HG03280 (cell line): Measurements from ENCODE around the gene MDFI.

Experiments used
- ATAC-seq: cut with Tn5 transposase; IDR thresholded peaks from one replicate; pipeline ENCODE4 v1.9.1; 2021; ENCODE audit warnings: mild to moderate bottlenecking, moderate library complexity; ENCODE audit not compliant: unreplicated experiment

The MDFI gene

DNA sequence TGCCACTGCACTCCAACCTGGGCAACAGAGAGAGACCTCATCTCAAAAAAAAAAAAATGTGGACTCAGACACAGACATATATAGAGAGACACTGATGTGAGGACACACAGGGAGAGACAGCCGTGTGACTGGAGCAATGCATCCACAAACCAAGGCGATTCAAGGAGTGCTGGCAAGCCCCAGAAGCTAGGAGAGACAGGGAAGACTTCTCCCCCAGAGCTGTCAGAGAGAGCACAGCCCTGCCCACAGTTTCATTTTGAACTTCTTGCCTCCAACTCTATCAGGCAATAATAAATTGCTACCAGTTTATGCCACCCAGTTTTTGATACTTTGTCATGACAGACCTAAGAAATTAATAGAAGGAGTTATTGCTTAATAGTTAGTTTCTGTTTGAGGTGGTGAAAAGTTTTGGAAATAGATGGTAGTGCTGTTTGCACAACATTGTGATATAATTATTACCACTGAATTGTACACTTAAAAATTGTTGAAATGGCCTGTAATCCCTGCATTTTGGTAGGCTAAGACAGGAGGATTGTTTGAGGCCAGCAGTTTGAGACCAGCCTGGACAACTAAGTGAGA is 5.1 kb upstream of the MDFI start:
- no peak for ATAC-seq

DNA sequence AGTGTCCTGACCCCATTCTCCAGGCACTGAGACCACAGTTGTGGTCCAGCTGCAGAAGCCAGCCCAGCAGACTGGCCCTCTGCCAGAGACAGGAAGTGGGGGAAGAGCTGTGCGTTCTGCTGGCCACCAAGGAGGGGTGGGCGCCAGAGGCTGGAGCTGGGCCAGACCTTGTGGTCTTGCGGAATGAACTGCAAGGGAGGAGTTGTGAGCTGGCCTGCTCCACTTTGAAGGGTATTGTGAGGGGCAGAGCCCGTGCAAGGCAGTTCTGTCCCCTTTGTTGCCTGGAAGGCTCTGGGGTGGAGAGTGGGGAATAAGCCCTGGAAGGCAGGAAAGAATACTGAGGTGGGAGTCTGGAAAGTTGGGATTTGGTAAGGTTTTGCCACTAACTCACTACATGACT is 3.6 kb upstream of the MDFI start:
- ATAC-seq: no peak

DNA sequence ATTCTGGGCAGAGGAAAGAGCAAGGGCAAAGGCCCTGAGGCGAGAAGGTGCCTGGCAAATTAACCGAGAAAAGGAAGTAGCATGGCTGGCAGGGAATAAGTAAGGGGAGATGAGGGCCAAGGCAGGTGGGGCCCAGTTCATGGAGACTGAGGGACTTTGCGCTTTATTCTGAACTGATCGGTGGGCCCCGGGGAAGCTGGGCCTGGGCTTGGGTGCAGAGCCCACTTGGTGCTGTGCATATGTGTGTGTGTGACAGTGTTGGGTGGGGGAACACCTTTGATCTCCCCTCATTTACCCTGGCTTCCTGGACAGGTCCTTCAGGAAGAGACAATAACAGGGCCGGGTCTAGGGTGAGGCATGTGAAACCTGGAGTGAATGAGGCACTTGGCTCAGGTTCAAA is 2.9 kb upstream of the MDFI start:
- no peak for ATAC-seq

DNA sequence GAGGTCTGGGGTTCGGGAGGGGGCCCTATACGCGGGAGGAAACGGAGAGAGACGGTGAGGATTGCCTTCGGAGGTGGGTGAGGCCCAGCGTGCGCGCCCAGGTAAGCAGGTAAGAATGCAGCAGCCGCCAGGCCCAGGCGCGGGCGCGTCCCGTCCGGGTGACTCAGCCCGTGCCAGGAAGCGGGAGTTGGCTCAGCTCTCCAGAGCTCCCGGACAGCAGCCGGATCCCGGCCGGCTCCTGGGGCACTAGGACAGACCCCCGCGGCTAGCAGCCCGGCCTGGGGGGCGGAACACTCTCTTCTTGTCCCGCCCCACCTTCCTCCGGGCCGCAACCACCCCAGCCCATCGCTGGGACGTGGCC is 1.5 kb upstream of the MDFI start:
- no peak for ATAC-seq

DNA sequence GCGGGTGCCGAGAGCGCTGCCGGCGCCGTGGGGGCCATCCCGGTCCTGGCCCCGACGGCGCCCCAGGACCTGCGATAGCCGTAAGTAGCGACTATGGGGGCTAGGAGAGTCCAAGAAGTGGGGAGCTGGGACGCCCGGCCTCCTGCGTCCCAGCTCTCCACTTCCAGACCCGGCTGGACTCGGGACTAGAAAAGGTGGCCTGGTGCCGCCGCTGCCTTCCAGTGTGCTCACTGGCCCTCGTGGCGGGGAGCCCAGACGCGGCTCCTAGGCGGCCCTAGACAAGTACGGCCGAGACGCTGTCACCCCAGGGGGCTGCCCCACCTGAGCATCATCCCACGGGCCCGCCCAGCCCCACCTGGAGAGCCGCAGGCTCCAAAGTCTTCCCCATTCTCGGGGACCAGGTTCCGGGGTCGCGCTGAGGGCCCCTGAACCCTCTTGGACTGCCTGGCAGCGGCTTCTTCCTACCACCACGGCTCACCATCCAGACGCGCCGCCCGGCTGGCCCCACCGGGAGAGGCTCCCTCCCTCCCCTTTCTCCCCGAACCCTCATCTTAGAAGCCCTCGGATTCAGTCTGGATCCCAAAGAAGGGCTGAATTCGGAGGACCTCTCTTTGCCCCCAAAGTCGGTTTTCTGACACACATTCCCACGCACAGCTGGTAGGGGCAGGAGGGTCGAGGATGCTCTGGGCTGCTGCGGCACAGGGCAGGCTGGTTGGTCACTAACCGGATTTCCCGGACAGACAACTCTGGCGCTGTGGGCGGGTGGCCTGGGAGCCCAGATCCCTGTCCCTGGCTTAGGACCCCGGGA is 870 bp upstream of the MDFI start:
- ATAC-seq: no peak

DNA sequence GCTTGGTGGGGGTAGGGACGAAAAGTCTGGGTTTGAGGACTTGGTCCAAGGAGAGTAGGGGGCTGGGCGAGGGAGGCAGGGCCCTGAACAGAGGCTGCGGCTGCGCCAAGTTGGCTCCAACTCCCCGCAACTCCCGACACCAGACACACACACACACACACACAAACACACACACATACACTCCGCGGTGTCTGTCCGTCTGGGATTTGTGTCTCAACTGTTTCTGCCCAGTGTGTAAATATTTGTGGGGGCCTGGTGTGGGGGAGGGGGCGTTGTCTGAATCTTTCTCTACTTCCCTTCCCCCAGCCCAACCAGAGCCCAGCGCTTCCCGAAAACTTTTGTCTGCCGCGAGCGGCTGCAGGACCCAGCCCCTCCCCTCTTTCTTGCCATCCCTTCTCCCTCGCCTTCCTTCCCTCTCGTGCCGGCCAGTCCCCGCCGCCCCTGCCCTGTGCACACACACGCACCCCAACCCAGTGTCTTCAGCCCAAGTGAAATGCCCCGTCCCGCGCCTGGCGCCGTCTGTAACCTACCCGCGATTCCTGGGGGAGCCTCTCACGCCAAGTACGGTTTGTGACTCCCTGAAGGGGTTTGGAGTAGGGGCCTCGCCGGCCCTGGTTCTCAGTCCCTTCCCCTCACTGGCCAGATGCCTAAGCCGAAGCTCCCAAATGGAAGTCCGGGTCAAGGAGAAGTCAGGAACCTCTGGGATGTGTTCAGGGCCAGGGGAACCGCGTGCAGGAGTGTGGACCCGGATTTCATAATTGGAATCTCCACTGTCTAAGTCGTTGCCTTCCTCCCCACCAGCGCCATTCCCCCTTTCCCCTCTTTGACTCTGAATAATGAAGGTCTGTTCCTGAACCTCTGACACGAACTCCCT is 904 bp downstream of the MDFI start:
- ATAC-seq: no peak

DNA sequence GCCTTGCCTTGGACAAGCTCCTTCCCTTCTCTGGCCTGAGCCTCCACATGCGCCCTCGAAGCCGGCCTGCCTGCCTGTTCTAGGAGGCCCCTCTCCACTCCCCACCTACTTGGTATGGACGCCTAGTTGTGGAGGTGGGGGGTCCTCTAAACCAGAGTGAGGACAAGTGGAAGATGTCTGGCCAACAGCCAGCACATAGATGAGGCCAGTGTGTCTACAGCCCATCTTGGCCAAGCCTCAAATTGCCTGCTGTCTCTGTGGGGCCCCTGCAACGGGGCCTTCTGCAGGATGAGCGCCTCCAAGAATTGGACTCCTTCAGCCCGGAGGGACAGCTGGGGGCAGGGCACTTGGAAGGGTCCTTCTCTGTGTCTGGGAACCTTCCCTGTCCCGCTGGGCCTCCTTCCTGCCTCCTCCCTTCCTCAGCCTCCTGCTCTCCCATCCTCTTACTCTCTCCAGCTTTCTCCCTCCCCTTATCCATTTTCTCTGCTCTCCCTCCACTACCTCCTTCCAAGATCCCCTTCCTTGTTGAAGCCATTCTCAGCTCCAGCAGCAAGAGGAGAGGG is 1.6 kb downstream of the MDFI start:
- no peak for ATAC-seq

DNA sequence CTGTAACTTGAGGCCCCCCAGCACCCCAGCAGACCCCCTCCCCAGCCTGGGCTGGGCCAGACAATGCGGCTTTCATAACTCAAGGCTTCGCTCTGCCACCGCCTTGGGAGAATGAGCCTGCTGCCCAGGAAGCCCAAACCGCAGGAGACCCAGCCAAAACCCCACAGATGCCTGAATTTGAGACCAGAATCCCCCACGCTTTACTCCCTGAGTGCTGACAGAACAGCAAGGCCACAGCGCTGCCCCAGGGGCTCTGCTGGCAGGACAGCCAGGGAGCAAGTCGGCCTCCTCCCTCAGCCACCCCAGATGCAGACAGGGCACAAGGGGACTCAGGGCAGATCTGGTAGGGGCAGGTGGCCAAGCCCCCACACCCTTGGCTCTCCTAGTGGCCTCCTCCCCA is 2.2 kb downstream of the MDFI start:
- ATAC-seq: no peak

DNA sequence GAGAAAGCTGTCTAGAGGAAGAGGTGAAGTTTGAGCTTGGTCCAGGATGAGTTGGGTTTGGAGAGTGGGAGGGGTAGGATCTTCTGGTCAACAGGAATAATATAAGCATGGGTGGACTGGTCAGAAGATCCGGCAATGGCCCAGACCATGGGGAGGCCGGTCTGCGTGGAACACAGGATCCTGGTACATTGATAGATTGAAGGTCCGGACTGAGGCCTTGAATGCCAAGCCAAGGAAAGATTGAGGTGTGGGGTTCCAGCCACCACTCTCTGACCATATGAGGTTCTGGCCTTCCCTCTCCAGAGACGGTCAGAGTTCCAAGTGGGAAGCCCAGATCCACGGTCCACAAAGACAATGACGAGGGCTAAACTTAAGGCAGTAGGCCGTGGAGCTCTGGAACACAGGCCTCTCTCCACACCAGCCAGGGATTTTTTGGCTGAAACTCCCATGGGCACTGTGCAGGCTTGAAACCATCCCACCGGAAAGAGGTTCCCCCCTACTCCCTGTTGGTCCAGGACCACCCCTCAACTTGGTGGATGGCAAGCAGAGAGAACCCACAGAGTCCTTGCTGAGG is 3.2 kb downstream of the MDFI start:
- ATAC-seq: no peak

DNA sequence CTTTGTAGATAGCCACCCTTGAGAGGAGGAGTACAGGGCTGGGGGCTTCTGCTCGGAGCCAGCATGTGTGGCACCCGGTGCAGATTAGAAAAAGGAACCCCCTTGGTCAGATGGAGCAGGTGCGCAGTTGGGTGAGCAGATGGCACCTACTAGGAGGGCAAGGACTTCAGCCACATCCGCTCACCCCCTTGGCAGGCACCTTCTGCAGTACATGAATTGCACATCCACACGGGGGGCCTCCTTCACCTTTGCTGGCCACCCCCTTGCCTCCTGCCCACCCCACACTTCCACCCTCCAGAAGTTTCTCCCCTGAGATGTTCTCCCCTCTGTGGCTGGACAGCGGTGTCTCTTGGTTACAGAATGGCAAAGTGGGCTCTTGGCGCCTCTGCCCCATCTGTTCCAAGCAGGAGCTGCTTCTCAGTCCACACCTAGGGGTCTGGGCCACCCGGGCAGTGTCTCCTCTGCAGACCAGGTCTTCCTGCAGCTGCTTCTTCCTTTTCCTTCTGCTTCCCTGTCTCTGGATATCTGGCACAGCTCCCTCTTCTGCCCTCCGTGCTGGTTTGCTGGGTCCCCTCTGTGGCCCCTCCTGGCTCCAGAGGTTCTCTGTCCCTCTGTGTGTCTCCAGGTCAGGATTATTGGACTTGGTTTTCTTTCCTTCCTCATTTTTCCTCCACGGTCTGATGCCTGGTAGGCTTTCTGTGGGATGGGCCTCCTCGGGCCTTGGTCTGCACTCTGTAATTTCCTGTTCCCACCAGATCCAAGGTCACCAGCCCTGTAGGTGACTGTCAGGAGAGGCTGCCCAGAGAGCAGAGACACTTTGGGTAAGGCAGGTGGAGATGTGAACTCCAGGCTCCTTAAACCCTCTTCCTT is 4.1 kb downstream of the MDFI start:
- no peak for ATAC-seq

DNA sequence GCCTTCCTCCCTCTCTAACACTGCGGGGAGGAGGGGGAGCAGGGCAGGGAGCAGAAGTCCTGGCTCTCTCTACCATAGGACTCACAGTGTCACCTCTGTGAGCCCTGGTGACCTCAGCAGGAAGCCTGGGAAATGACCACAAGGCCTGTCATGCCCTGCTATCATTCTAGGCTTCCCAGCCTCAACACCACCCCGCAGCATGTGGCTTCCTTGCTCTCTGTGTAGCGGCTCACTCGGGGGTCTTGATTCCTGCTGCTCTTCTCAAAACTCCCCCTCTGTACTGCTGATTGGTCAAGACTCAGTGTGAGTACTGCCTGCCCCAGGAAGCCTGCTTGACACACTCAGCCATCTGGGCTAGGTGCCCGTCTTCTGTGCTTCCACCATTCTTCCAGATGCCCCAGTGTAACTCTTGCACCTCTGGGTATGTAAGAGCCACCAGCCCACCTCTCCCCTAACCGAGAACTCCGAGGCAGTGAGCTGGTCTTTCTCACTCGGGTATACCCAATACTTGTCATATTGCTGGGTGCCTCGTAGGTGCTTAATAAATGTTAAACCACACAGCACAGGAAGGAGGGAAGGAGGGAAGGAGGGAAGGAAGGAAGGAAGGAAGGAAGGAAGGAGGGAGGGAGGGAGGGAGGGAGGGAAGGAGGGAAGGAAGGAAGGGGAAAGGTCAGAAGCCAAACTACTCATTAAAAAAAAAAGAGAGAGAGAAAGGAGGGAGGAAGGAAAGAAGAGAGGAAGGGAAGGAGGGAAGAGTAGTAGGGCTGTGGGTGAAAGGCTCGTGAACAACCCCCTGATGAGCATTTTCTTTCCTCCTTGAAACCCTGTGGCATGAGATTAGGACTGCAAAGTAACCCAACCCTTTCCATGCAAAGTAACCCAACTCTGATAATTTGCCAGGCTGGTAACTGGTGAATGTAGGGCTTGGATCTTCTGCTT is 5.0 kb downstream of the MDFI start:
- ATAC-seq: no peak

DNA sequence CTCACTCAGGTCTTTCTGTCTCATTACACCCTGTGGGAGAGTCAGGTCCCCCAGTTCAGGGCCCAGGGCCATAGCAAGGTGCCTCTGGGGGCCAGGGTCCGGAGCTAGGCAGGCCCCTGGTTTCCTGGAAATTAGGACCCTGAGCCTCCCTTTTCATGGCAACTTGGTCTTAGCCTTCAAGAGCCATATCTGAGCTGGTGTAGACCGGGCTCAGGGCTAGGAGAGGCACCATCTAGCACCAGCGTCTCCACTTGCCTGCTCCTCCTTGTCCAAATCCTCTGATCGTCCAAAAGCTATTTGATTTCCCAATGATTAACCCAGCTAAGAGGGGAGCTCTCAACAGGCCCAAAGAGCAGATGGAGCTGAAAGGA is 5.6 kb downstream of the MDFI start:
- ATAC-seq: no peak

DNA sequence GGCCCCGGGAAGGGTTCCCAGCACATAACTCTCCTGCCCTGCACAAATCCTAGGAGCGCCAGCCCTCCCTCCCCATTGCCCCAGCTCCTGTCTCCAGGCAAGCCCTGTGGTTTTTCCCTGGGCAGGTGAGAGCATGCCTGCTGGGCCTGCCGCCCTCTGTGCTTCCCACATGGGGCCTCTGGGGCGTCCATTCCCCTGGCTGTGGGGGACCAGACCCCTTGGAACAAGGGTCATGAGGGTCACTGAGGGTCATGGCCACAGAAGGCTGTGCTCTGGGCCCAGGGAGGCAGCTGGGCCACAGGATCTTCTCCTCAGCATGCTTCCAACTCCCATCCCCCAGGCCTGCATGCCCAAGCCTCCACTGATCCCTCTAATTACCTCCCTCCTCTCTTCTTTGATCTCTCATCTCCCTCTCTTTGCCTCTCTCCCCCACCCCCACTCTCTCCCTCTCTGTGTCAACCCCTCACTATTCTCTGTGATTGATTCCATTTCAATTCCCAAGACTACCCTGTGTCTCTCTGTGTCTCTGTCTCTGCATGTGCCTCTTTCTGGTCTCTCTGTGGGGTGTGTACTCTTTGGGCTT is 6.1 kb downstream of the MDFI start:
- ATAC-seq: no peak

DNA sequence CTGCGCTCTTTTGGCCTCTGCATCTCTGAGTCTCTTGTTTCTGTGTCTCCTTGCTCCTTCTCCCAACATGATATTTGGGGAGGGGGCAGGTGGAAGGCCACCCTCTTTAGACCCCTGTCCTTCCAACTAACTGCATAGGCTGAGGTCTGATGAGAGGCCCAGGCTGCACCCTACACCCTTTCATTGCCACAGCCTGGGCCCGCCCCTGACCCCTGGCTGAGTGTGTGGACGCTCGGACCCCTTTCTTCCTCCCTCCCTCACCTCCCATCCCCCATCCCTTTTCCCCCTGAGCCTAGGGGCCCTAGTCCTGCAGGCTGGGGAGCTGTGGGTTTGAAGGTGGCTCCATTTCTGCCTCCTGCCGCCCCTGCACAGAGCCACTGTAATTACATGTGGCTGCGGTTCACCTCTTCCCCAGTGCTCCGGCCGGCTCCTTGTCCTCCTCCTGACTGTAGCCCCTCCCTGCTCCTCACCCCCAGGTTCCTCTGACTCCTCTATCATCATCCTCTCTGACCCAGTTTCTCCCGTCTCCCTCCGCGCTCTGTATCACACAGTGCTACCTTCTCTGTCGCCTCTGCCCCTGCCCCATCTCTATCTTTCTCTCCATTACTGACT is 6.8 kb downstream of the MDFI start:
- no peak for ATAC-seq

DNA sequence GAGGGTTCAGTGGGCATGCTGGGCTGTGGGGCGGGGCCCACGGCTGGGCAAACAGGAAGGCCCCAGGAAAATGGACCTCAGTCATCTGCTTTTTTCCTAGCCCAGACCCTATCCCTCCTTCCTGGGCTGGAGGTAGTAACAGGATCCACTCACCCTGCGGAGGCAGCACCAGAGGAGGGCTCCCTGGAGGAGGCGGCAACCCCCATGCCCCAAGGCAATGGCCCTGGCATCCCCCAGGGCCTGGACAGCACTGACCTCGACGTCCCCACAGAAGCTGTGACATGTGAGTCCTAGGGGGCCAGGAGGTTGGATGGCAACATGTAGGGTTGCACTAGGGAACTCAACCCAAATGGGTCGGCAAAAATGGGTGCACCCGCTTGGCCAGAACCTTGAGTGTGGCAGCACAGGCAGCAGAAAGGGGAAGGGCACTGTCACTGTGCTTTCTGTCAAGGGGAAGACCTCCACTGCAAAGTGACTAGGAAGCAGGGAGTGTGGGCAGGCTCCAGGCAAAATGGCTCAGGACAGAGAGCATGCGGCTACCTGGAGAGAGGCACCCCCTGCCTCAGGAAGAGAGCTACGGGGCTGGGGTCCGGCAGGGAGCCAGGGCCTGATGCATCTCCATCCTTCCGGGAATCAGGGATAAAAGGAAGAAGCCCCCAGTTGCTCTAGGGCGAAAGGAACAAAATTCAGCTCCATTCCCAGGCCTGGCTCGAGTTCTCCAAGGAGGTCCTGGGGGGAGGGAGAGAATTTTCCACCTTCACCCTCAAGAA is 7.9 kb downstream of the MDFI start:
- ATAC-seq: no peak

DNA sequence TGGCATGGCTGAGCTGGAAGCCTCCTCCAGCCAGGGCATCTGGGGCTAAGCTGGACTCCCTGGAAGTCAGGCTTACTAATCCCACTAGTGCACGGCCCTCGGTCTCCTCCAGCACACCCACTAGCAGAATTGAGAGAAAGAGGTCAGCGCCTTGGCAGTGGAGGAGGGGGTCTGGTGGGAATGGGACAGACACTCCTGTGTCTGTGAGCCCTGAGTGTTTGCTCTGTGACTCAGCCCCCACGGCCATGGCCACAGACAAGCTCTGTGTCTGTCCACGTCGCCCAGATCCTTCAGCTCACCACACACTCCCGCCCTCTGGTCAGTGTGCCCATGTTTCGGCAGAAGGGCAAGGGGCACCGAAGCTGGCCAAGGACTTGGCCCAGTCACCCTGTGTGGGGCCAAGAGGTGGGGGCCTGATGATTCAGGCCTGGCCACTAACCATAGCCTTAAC is 8.8 kb downstream of the MDFI start:
- no peak for ATAC-seq

DNA sequence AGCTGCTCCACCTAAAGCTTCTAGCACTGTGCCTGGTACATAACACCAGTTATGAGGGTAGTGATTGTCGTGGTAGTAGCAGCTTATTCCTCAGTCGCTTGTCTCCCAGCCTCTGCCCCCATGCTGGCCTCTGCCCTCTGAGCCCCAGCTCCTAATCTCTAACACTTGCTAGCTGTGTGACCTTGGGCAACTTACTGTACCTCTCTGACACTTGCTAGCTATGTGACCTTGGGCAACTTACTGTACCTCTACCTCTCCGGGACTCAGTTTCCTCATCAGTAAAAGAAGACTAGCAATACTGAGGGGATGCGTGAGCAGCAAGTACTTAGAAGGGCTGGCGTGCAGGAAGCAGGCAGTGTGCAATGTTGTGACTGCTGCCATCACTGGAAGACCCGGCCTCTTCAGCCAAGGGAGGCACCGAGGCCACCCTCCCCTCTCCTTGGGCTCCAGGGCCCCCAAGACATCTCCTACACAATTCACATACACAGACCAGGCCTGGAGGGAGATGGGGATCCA is 9.9 kb downstream of the MDFI start:
- no peak for ATAC-seq
